Stimulated activated CD8-positive, alpha-beta memory T cell treated with anti-CD3 and anti-CD28 coated beads, Interleukin-12 subunit alpha, Interleukin-12 subunit beta, amount 100 ng/mL, for 1 hour (primary cell): ENCODE results near the gene PSKH1.
"Not testable (repeated sequence)": the region's sequence is repeated elsewhere in the genome, so short reads cannot be mapped to it uniquely, and the experiment has no call there.

Experiments used
- DNase-seq: peaks from one replicate; pipeline ENCODE4 v3.0.0-alpha.2; 2020; ENCODE audit warnings: low read depth

Gene PSKH1

GRCh38 chr16:67892899-67893742, at the start of gene PSKH1:
PSKH1 (plus strand) TSS chr16:67893254; CDS start chr16:67908750, 15,496 bp downstream.
- DNase-seq: peak; percentile 89

- no peak for DNase-seq
These were observed 49.7 kb upstream of the PSKH1 start for GRCh38 chr16:67843343-67843765.

- DNase-seq: no peak
These were observed 48.6 kb upstream of the PSKH1 start for GRCh38 chr16:67844497-67844896.

- DNase-seq: no peak
These were observed 47.6 kb upstream of the PSKH1 start for GRCh38 chr16:67845291-67846062.

GRCh38 chr16:67846063-67846319, 47.1 kb upstream of the PSKH1 start:
- DNase-seq: no peak

- DNase-seq: peak; percentile 90
These were observed 46.6 kb upstream of the PSKH1 start, which contains the start of gene NUTF2 for GRCh38 chr16:67846320-67847063. NUTF2 (plus strand) TSS chr16:67846933; CDS start chr16:67865131, 18,198 bp downstream.

- peak; percentile 40 for DNase-seq
These were observed 45.8 kb upstream of the PSKH1 start, which contains the start of gene CENPT for GRCh38 chr16:67847064-67847861. CENPT (minus strand) TSS chr16:67847693; CDS start chr16:67833859, 13,834 bp downstream.

GRCh38 chr16:67848118-67848517, 44.9 kb upstream of the PSKH1 start:
- no peak for DNase-seq

- DNase-seq: no peak
These were observed 39.4 kb upstream of the PSKH1 start for GRCh38 chr16:67853670-67854069.

- no peak for DNase-seq
These were observed 37.3 kb upstream of the PSKH1 start for GRCh38 chr16:67855789-67856188.

- DNase-seq: no peak
These were observed 36.0 kb upstream of the PSKH1 start for GRCh38 chr16:67856927-67857546.

GRCh38 chr16:67857547-67858233, 35.4 kb upstream of the PSKH1 start:
- no peak for DNase-seq

GRCh38 chr16:67858500-67858899, 34.6 kb upstream of the PSKH1 start:
- no peak for DNase-seq

- no peak for DNase-seq
These were observed 32.3 kb upstream of the PSKH1 start for GRCh38 chr16:67860589-67861398.

- DNase-seq: no peak
These were observed 31.2 kb upstream of the PSKH1 start for GRCh38 chr16:67861877-67862276.

GRCh38 chr16:67862623-67863583, 30.2 kb upstream of the PSKH1 start:
- no peak for DNase-seq

- not testable (repeated sequence) for DNase-seq
These were observed 29.0 kb upstream of the PSKH1 start for GRCh38 chr16:67864044-67864443.

GRCh38 chr16:67864594-67864993, 28.5 kb upstream of the PSKH1 start:
- DNase-seq: no peak
